HG03135 (cell line): ENCODE measurements around the gene FBRS.
A peak's percentile ranks its signal among the peaks of the same experiment; 100 is the strongest.
"Not testable (repeated sequence)": the region's sequence is repeated elsewhere in the genome, so short reads cannot be mapped to it uniquely, and the experiment has no call there.

Experiments used
- ATAC-seq: cut with Tn5 transposase; IDR thresholded peaks from one replicate; pipeline ENCODE4 v1.9.1; 2021; ENCODE audit warnings: mild to moderate bottlenecking, moderate library complexity; ENCODE audit not compliant: unreplicated experiment

Gene FBRS

DNA sequence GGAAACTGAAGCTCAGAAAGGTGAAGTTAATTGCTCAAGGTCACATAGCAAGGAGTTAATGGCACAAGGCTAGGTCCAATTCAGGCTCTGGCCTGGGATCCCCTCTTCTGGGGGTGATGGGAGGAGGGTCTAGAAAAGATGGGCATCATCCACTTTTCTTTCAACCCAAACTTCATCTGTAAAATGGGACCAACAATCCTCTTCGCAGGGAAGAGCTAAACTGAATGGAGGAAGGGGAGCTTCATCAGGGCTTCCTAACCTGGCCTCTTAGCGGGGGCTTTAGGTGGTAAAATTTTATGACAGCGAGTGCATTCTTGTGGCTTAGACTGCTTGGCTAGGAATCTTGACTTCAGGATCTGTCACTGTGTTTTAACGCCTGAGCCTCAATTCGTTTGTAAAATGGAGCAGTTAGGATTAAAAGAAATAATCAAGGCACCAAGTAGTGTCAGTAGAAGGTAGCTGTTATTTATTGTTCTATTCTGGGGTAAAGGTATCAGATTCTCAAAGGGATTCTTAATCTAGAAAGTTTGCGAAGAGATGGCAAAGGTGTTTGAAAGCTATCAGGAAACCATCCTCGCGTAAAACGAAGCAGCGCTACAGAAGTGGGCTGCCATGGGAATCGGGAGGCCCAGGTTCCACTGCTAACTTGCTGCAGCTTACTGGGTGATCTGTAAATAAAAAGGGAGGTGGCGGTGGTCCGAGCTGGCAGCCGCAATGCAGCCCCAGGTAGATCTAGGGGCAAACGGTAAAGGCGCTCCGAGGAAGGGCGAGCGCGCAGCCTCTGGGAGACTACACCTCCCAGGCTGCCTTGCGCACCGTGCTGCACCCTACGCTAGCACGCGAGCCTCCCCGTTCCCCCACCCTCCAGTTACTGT, 39.3 kb downstream of the FBRS start:
- peak; percentile 83 for ATAC-seq

GRCh38 chr16:30698139-30698815, 40.0 kb downstream of the FBRS start:
- peak; percentile 63 for ATAC-seq

GRCh38 chr16:30698816-30699614, 40.8 kb downstream of the FBRS start, which contains the start of gene SRCAP:
SRCAP (plus strand) TSS chr16:30699171; CDS start chr16:30700825, 1,654 bp downstream.
- peak; percentile 35 for ATAC-seq

- no peak for ATAC-seq
Measured at GRCh38 chr16:30699615-30700099, 41.4 kb downstream of the FBRS start.

- ATAC-seq, result no peak
Measured at GRCh38 chr16:30700491-30700890, 42.3 kb downstream of the FBRS start.

- no peak for ATAC-seq
Measured at GRCh38 chr16:30700971-30701370, 42.7 kb downstream of the FBRS start.

GRCh38 chr16:30703071-30703470, 44.8 kb downstream of the FBRS start:
- not testable (repeated sequence) for ATAC-seq

DNA sequence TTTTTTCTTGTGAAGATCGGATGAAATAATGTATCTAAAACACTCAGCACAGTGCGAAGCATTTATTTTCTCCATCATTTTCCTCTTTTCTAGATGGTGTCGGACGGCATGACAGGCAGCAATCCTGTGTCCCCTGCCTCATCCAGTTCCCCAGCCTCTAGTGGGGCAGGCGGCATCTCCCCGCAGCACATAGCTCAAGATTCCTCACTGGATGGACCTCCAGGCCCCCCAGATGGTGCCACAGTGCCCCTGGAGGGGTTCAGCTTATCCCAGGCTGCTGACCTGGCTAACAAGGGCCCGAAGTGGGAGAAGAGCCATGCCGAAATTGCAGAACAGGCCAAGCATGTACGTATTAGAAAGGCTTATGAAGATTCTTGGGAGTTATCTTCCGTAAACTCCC, 45.7 kb downstream of the FBRS start:
- ATAC-seq, result no peak

GRCh38 chr16:30706046-30706445, 47.8 kb downstream of the FBRS start:
- ATAC-seq, result no peak

- no peak for ATAC-seq
Measured at GRCh38 chr16:30710971-30711370, 52.7 kb downstream of the FBRS start.

GRCh38 chr16:30711712-30712111, 53.5 kb downstream of the FBRS start:
- ATAC-seq, result no peak

DNA sequence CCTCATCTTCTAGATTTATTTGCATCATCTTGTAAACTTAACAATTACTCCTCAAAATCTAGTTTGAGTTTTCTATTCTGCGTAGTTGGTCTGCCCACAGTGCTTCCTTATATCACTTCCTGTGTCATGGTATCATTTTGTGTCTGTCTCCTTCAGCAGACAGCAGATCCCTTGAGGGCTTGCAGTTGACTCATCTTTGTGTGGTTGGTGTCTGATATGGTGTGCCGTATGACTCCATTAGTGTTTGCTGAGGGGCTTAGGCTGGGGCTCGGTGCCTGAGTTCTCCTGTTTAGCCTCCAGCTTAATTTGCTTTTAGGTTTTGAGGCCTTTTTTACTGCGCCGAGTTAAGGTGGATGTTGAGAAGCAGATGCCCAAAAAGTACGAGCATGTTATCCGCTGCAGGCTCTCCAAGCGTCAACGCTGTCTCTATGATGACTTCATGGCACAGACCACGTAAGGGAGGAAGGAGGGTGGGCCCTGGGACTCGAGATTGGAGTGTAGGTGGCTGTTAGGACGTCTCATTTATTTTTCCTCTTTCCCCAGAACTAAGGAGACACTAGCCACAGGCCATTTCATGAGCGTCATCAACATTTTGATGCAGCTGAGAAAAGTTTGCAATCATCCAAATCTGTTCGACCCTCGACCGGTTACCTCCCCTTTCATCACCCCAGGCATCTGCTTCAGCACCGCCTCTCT, 57.7 kb downstream of the FBRS start:
- no peak for ATAC-seq

- no peak for ATAC-seq
Measured at GRCh38 chr16:30720086-30720485, 61.9 kb downstream of the FBRS start.
